ENCODE results near the gene SH3RF3. TPM values are rescaled to one million over a fixed set of nuclear protein-coding genes. Genes with fewer than 3 reads are reported as not detected.

The SH3RF3 gene
- total RNA-seq, 1 donor from 2014 or later, result under 0.01 TPM

DNA sequence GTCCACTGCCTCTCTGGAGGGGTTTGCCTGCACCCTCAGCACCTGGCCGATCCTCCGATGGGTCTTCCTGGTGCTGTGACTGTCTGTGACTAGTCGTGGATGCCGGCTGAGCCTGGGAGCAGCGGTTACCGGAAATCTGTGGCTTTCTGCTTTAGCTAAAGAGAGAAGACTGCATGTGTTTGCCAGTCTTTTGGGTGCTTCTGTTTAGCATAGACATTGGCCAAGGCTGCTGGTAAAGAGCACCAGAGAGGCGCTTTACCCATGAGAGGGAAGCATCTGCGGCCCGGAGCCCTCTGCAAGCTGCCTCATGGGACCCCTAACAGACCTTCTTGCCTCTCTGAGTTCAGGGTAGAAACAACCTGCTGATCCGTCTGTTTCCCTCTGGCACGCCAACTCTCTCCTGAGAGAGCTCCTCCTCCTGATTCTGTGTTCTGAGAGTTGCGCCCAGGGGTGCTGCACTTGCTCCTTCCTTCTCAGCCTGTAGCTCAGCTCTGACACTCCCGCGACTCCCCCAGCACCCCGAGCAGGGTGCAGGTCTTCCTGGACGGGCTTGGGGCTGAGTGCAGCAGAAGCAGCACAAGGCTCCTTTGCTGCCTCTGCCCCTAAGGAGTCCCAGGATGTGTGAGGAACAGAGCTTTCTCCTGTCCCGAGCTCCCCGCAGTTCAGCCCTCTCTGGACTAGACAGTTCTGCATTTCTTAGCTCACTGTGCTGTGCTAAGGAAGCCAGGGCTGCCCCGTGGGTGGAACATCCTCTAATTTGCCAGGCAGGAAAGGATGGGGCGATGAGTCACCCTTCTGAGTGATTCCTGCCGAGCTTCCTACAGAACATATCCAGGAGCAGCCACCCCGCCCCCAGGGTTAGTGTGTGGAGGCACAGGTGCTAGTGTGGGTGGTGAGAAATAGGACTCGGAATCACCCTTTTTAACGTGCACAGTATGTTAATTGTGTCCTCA, 203.2 kb downstream of the SH3RF3 start:
- no peak overlapping the region for H3K4me3 ChIP-seq (ENCODE audit: low read depth, low read length)
- FAIRE-seq (peak; percentile 77), DNase-seq (ENCODE audit: low read depth) (peak; percentile 95)
- H3K27me3 ChIP-seq (ENCODE audit: control insufficient read depth, insufficient read depth, low read length), result no peaks in the 10 kb centered on the region
- no peak for TF ChIP-seq CTCF (IDR thresholded peaks at IDR 0.05; ENCODE audit: insufficient read depth, low read length, severe bottlenecking)
- no peaks in the 10 kb centered on the region for H3K36me3 ChIP-seq (ENCODE audit: control insufficient read depth, insufficient read depth, low read length)

DNA sequence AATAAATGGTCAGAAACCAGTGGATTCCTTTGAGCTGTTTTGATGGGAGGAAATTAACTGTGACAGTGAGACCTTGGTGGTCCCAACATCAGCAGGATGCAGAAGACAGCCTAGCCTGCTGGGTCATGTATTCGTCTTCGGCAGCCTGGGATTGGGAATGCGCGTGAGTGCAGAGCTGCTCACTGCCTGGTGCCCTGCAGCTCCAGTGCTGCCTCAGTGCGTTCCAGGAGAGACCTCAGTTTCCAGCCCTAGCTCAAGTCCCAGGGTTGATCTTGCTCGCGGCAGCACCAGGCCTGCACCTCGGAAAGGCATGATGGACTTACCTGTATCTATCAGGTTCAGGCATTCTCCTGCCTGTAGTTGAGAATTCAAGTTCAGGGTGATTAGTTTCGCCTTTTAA, 203.9 kb downstream of the SH3RF3 start:
- no peaks in the 10 kb centered on the region for H3K36me3 ChIP-seq (ENCODE audit: control insufficient read depth, insufficient read depth, low read length)
- DNase-seq (ENCODE audit: low read depth) (no peak), FAIRE-seq (no peak)
- H3K27me3 ChIP-seq (ENCODE audit: control insufficient read depth, insufficient read depth, low read length), result no peaks in the 10 kb centered on the region
- TF ChIP-seq CTCF (IDR thresholded peaks at IDR 0.05; ENCODE audit: insufficient read depth, low read length, severe bottlenecking), result no peak
- H3K4me3 ChIP-seq (ENCODE audit: low read depth, low read length), result no peak overlapping the region

DNA sequence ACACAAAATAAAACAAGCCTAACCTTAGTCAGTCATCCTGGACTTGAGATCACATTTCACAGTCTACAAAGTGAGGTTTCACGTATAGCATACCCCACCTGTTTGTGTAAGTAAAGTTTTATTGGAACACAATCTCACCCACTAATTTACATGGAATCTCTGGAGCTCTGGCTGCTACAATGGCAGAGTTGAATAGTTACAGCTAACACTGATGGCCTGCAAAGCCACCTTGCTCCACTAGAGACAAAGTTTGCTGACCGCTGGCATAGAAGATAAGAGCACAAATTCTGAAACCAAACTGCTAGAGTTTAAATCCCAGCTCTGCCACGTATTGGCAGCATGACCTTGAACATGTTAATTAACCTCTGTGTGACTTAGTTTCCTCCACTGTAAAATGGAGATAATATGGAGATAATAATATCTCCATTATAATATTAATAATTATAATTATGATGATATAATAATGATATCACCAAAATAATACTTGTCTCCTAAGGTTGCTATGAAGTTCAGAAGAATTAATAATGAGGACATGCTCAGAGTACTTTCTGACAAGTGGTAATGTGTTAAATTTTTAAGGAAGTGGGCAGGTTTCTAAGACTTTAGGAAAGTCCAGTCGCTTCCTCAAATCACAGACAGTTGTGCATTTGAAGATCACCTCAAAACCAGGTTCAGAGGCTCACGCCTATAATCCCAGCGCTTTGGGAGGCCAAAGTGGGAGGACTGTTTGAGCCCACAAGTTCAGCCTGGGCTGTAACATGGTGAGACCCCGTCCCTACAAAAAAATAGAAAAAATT, 204.6 kb downstream of the SH3RF3 start:
- FAIRE-seq, result no peak
- DNase-seq (ENCODE audit: low read depth), result no peak

GRCh38 chr2:109335631-109336176, 206.7 kb downstream of the SH3RF3 start:
- FAIRE-seq (no peak), DNase-seq (ENCODE audit: low read depth) (peak; percentile 29)
- Histone ChIP-seq H3K27me3 (ENCODE audit: control insufficient read depth, insufficient read depth, low read length) (no peaks in the 10 kb centered on the region), H3K36me3 (ENCODE audit: control insufficient read depth, insufficient read depth, low read length) (no peaks in the 10 kb centered on the region), H3K4me3 (ENCODE audit: low read depth, low read length) (no peak overlapping the region)
- TF ChIP-seq CTCF (IDR thresholded peaks at IDR 0.05; ENCODE audit: insufficient read depth, low read length, severe bottlenecking), result no peak

More for the DNA sequence above, 204.6 kb downstream of the SH3RF3 start:
- no peak for TF ChIP-seq CTCF (IDR thresholded peaks at IDR 0.05; ENCODE audit: insufficient read depth, low read length, severe bottlenecking)
- H3K36me3 ChIP-seq (ENCODE audit: control insufficient read depth, insufficient read depth, low read length), result no peaks in the 10 kb centered on the region
- no peaks in the 10 kb centered on the region for H3K27me3 ChIP-seq (ENCODE audit: control insufficient read depth, insufficient read depth, low read length)
- H3K4me3 ChIP-seq (ENCODE audit: low read depth, low read length), result no peak overlapping the region

DNA sequence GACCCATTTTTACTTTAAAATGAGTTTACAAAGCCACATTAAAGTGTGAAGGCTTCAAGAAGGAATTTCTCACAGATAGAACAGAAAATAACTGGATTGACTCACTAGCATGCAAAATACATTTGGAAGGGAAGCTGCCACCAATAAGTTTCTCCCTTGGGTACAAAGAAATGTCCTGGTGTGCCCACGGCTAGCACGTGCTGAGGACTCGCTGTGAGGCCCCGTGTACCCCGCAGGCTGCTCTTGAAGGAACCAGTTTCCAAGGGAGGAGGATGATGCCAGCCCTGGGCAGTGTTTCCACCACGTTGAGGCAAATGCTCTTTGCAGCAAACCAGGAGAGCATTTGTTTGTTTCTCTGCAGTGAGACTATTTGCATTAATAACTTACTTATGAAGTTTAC, 207.3 kb downstream of the SH3RF3 start:
- no peaks in the 10 kb centered on the region for H3K36me3 ChIP-seq (ENCODE audit: control insufficient read depth, insufficient read depth, low read length)
- no peak for DNase-seq (ENCODE audit: low read depth)
- H3K27me3 ChIP-seq (ENCODE audit: control insufficient read depth, insufficient read depth, low read length), result no peaks in the 10 kb centered on the region
- H3K4me3 ChIP-seq (ENCODE audit: low read depth, low read length), result no peak overlapping the region
- TF ChIP-seq CTCF (IDR thresholded peaks at IDR 0.05; ENCODE audit: insufficient read depth, low read length, severe bottlenecking), result no peak
- FAIRE-seq, result no peak

Measured in bronchial epithelial cell (primary cell).